DMS79 treated with DMSO at 0.1 percent for 48 hours (cell line): ENCODE data around the gene MRPL40.

Source experiments
- DNase-seq: peaks from one replicate; lab custom pipeline; 2025; lab: John Stamatoyannopoulos, UW

The MRPL40 gene

DNA sequence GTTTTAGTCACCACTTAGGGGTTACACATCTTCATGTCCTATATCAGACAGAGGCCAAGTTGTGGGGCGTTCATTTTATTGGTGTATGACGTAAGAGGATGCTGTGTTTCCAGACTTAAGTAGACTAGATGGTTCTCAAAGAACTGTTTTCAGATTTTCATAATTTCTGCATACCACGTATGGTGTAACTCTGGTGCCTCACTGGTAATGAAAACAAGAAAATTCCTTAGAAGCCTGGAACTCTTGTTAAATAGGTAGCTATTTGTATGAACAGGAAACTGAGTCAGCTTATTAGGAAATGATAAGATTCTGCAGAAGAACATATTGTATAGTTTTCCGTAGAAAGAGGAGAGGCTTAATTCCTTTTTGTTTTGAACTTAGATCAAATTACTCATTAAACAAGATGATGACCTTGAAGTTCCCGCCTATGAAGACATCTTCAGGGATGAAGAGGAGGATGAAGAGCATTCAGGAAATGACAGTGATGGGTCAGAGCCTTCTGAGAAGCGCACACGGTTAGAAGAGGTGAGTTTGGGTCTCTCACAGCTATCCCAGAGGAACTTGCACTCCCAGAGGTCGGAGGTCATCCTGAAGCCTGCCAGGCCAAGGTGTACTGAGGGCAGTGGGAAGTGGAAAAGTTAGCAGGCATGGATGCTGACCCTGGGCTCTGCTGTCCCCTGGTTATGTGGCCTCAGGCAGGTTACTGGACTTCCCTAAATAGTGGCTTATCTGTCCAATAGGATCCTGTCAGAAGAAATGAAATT lies 51.3 kb downstream of the MRPL40 start:
- no peak for DNase-seq
